H1 (cell line): ENCODE results near the gene PHOX2A. TPM values are rescaled to one million over a fixed set of nuclear protein-coding genes. Genes with fewer than 3 reads are reported as not detected.

Experiments
- CTCF ChIA-PET: fragments of 300-600 bp; sonication (Branson Sonifier 250); formaldehyde crosslinking; loops from one replicate; lab custom pipeline; 2021; ENCODE audit not compliant: partially characterized antibody; lab: Charles Lee
- POLR2A ChIA-PET: fragments of 300-600 bp; sonication (Branson Sonifier 250); formaldehyde crosslinking; loops from one replicate; lab custom pipeline; 2021; ENCODE audit warnings: inconsistent platforms; ENCODE audit not compliant: partially characterized antibody; lab: Charles Lee
- DNase-seq, 2 experiments: peaks; one replicate each; pipeline versions ENCODE4 v3.0.0 to v3.0.0-alpha.2; 2010 to 2022; ENCODE audit warnings: low spot score in 2 of 2, low read depth in 1 of 2, mixed read lengths in 1 of 2
- FAIRE-seq: peaks from 2 replicates; lab custom pipeline; 2011; peaks lifted over from hg19 to GRCh38; lab: Jason Lieb, UNC
- H2AFZ ChIP-seq: 2 replicates; pipeline ENCODE4 v1.8.1; 2012; ENCODE audit warnings: low read length, inconsistent platforms
- H2AK5ac ChIP-seq: 2 replicates; pipeline ENCODE4 v1.6.1; 2013; ENCODE audit warnings: low read depth, low read length
- H2BK120ac ChIP-seq: replicated peaks from 2 replicates; pipeline ENCODE3; 2013; ENCODE audit warnings: low read depth, low read length, inconsistent platforms
- H2BK12ac ChIP-seq: 2 replicates; pipeline ENCODE4 v1.6.1; 2013; ENCODE audit warnings: low read depth, low read length
- H2BK15ac ChIP-seq: 2 replicates; pipeline ENCODE4 v1.6.1; 2013; ENCODE audit warnings: low read length
- H2BK20ac ChIP-seq: 2 replicates; pipeline ENCODE4 v1.6.1; 2013; ENCODE audit warnings: low read length
- H2BK5ac ChIP-seq: 2 replicates; pipeline ENCODE4 v1.6.1; 2013; ENCODE audit warnings: low read depth, low read length
- H3K14ac ChIP-seq: 2 replicates; pipeline ENCODE4 v1.6.1; 2013; ENCODE audit warnings: inconsistent platforms; ENCODE audit not compliant: insufficient read length
- H3K18ac ChIP-seq: 2 replicates; pipeline ENCODE4 v1.6.1; 2013; ENCODE audit warnings: low read length; ENCODE audit errors: extremely low read depth
- H3K23ac ChIP-seq: 2 replicates; pipeline ENCODE4 v1.6.1; 2013; ENCODE audit warnings: inconsistent platforms; ENCODE audit not compliant: insufficient read length
- H3K23me2 ChIP-seq: 2 replicates; pipeline ENCODE4 v1.6.1; 2013; ENCODE audit warnings: low read depth, low read length
- H3K27ac ChIP-seq: 2 replicates; pipeline ENCODE4 v1.6.1; 2011; ENCODE audit warnings: low read depth, low read length, inconsistent platforms
- H3K27me3 ChIP-seq, 4 experiments: replicated peaks in 1 of 4; 1 replicate in 1 of 4; 2 replicates in 3 of 4; pipeline versions ENCODE4 v1.6.1 to v1.8.1; 2011 to 2013; ENCODE audit warnings: low read length in 3 of 4, mild to moderate bottlenecking in 3 of 4, inconsistent platforms in 2 of 4, mixed read lengths in 2 of 4, moderate library complexity in 1 of 4; ENCODE audit not compliant: control insufficient read depth in 3 of 4, insufficient read depth in 3 of 4; ENCODE audit errors: extremely low read depth in 1 of 4
- H3K36me3 ChIP-seq, 4 experiments: 2 replicates each; pipeline versions ENCODE4 v1.6.1 to v1.8.1; 2011 to 2013; ENCODE audit warnings: mild to moderate bottlenecking in 4 of 4, low read length in 3 of 4, moderate library complexity in 2 of 4, control low read depth in 1 of 4, inconsistent platforms in 1 of 4; ENCODE audit not compliant: insufficient read depth in 4 of 4, control insufficient read depth in 2 of 4
- H3K4ac ChIP-seq: replicated peaks from 2 replicates; pipeline ENCODE3; 2013; ENCODE audit warnings: low read length, low read depth, mixed read lengths, inconsistent platforms; ENCODE audit not compliant: insufficient read length
- H3K4me1 ChIP-seq, 4 experiments: replicated peaks in 1 of 4; 1 replicate in 1 of 4; 2 replicates in 3 of 4; pipeline versions ENCODE4 v1.6.1 to v1.8.1; 2011 to 2013; ENCODE audit warnings: low read length in 3 of 4, inconsistent platforms in 2 of 4, mixed read lengths in 1 of 4; ENCODE audit not compliant: insufficient read depth in 4 of 4, control insufficient read depth in 3 of 4
- H3K4me2 ChIP-seq, 2 experiments: 2 replicates each; pipeline versions ENCODE4 v1.6.1 to v1.8.1; 2011 to 2013; ENCODE audit warnings: low read depth in 2 of 2, low read length in 2 of 2, control low read depth in 1 of 2, inconsistent platforms in 1 of 2, mild to moderate bottlenecking in 1 of 2; ENCODE audit not compliant: insufficient read depth in 1 of 2
- H3K4me3 ChIP-seq, 4 experiments: fragments of 200-600, 300-600 bp in 1 of 4; sonication (generic), shearing (Covaris generic), sonication (Bioruptor Twin) in 1 of 4; 2 replicates each; pipeline versions ENCODE4 v1.5.1 to v1.8.1; 2011 to 2016; ENCODE audit warnings: low read length in 4 of 4, low read depth in 3 of 4, control low read depth in 2 of 4, inconsistent platforms in 2 of 4, mild to moderate bottlenecking in 2 of 4, mixed read lengths in 1 of 4, moderate library complexity in 1 of 4; ENCODE audit not compliant: insufficient read depth in 2 of 4; ENCODE audit errors: extremely low read depth in 1 of 4
- H3K56ac ChIP-seq: replicated peaks from 2 replicates; pipeline ENCODE3; 2013; ENCODE audit warnings: low read depth, mild to moderate bottlenecking, mixed read lengths, low read length, inconsistent platforms; ENCODE audit not compliant: insufficient read length
- H3K79me1 ChIP-seq: 2 replicates; pipeline ENCODE4 v1.6.1; 2013; ENCODE audit warnings: low read depth, low read length, control low read depth
- H3K79me2 ChIP-seq, 2 experiments: 2 replicates each; pipeline versions ENCODE4 v1.6.1 to v1.8.1; 2012 to 2013; ENCODE audit warnings: low read length in 2 of 2, mild to moderate bottlenecking in 2 of 2, inconsistent platforms in 1 of 2; ENCODE audit not compliant: insufficient read depth in 2 of 2, control insufficient read depth in 1 of 2
- H3K9ac ChIP-seq, 4 experiments: replicated peaks in 1 of 4; 1 replicate in 1 of 4; 2 replicates in 3 of 4; pipeline versions ENCODE4 v1.6.1 to v1.8.1; 2011 to 2013; ENCODE audit warnings: low read depth in 3 of 4, low read length in 3 of 4, control low read depth in 2 of 4, mild to moderate bottlenecking in 2 of 4, moderate library complexity in 2 of 4, inconsistent platforms in 1 of 4; ENCODE audit errors: extremely low read depth in 1 of 4
- H3K9me3 ChIP-seq, 2 experiments: 2 replicates each; pipeline versions ENCODE4 v1.6.1 to v1.8.1; 2012 to 2013; ENCODE audit warnings: mild to moderate bottlenecking in 2 of 2, moderate library complexity in 2 of 2, control low read depth in 1 of 2, inconsistent platforms in 1 of 2, low read depth in 1 of 2, low read length in 1 of 2, mixed read lengths in 1 of 2; ENCODE audit not compliant: insufficient read depth in 2 of 2
- H4K20me1 ChIP-seq, 2 experiments: replicated peaks in 1 of 2; 2 replicates each; pipeline versions ENCODE3 to v1.8.1; 2011 to 2013; ENCODE audit warnings: inconsistent platforms in 2 of 2, low read length in 2 of 2, mild to moderate bottlenecking in 1 of 2; ENCODE audit not compliant: insufficient read depth in 2 of 2, control insufficient read depth in 1 of 2
- H4K5ac ChIP-seq: 2 replicates; pipeline ENCODE4 v1.6.1; 2013; ENCODE audit warnings: low read length, low read depth, mixed read lengths, inconsistent platforms; ENCODE audit not compliant: insufficient read length
- H4K8ac ChIP-seq: 2 replicates; pipeline ENCODE4 v1.8.0; 2013; ENCODE audit warnings: mild to moderate bottlenecking, moderate library complexity, low read length, inconsistent platforms; ENCODE audit not compliant: insufficient read depth; ENCODE audit errors: extremely low read depth
- H4K91ac ChIP-seq: replicated peaks from 2 replicates; pipeline ENCODE3; 2013; ENCODE audit warnings: low read length, mixed read lengths, inconsistent platforms; ENCODE audit not compliant: insufficient read length
- CBX5 ChIP-seq: fragments of 300-800, 300-1000 bp; sonication (generic); IDR thresholded peaks from 2 replicates; pipeline ENCODE4 v1.7.1; 2016; ENCODE audit warnings: antibody characterized with exemption, low read length, low read depth
- SUZ12 ChIP-seq: fragments of 200-600 bp; sonication (generic); IDR thresholded peaks from 2 replicates; pipeline ENCODE4 v1.6.1; 2012; ENCODE audit warnings: mild to moderate bottlenecking, inconsistent platforms, low read length, moderate library complexity, mixed read lengths
- WGBS, 2 experiments: shearing (Covaris generic) in 1 of 2; methylation state at CpG; one replicate each; pipeline versions ENCODE4 v1.1.6 to v1.1.7; 2013 to 2015; ENCODE audit warnings: low lambda C conversion rate in 2 of 2, mixed read lengths in 2 of 2, inconsistent platforms in 1 of 2, low coverage in 1 of 2, missing lambda C conversion rate in 1 of 2; ENCODE audit not compliant: insufficient replicate concordance in 2 of 2, insufficient coverage in 1 of 2, insufficient read length in 1 of 2; ENCODE audit errors: extremely low coverage in 1 of 2, missing lambda C conversion rate in 1 of 2; 5-methylcytosine and 5-hydroxymethylcytosine counted together
- polyA plus RNA-seq, 7 experiments: library from polyadenylated mRNA; depleted of rRNA in 3 of 7; stranded (reverse) in 5 of 7; unstranded in 2 of 7; fragments of >200 nt in 5 of 7; fragments of 200-250 nt in 2 of 7; gene quantifications; 1 replicate in 5 of 7; 2 replicates in 1 of 7; 4 replicates in 1 of 7; pipeline versions ENCODE4 v1.2.1 to v1.2.3, GENCODE V29; 2011 to 2013; ENCODE audit warnings: missing spikeins in 2 of 7, mixed read lengths in 2 of 7
- total RNA-seq: library from RNA; stranded (reverse); fragmentation: NEBNext Ultra II Directional; extraction: Animal tissue kit (Norgen Biotek cat#: 25700); gene quantifications from 2 replicates; pipeline ENCODE4 v1.2.1, GENCODE V29; 2021

The PHOX2A gene
- total and polyA plus RNA-seq, 2 of the 8 experiments (the other 6 are each of a cell fraction or from before 2014, with no cell fraction given), result 0.67 TPM; not detected in 1

DNA sequence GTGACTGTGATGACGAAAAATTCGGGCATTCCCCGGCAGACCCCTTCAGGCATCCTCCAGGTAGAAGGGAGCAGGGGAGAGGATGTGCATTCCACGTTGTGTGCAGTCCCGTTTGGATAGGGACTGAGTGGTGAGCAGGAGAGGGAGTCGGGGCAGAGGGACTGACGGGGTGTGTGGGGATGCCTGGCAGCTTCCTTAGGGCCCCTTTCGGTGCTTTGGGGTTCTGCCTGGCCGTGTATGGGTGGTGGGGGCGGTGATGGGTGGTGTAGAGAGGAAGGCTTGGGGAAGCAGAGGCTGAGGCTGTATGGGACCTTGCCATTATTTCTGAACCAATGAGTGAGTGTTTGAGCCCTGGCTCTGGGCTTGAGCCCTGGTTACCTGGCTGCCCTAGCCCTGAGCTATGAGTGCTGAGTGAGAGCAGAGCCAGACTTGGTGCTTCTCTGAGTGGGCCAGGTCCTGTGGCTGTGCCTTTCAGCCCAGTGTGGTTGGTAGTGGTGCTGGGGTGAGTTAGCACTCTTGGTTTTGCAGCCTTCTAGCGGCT, 18.5 kb downstream of the PHOX2A start:
- Histone ChIP-seq H3K18ac (no peak overlapping the region; the same call in 1 of the 2 replicates), H3K4ac (peak overlapping the region; percentile 57), H4K20me1 (peaks cover 8 to 15% of the 10 kb centered on the region in 2 experiments), H3K14ac (no peak overlapping the region), H2AFZ (no peak overlapping the region), H3K9ac (peak overlapping the region in 3 of 4 experiments; percentile 27 to 55 (median 31); a peak in 5 of 7 replicates), H4K91ac (no peak overlapping the region), H3K9me3 (no peaks in the 10 kb centered on the region), H3K79me2 (peaks cover 0 to 11% of the 10 kb centered on the region in 2 experiments; a peak in 2 of 4 replicates), H2BK20ac (no peak overlapping the region), H2BK5ac (peak overlapping the region; percentile 60; the same call in 1 of the 2 replicates), H3K27me3 (no peaks in the 10 kb centered on the region), H4K5ac (no peak overlapping the region), H3K4me1 (peaks cover 10 to 11% (median 11%) of the 10 kb centered on the region in 4 experiments; a peak in 6 of 7 replicates), H3K23me2 (peaks cover 15% of the 10 kb centered on the region), H4K8ac (no peak overlapping the region; the same call in 1 of the 2 replicates), H2BK12ac (peak overlapping the region; percentile 87; the same call in 1 of the 2 replicates), H2AK5ac (0 out of 2 replicates have a peak overlapping the region, but pooled peaks have one; percentile 39), H3K23ac (no peak overlapping the region), H3K56ac (no peak overlapping the region), H3K27ac (no peak overlapping the region), H3K79me1 (peaks cover 10% of the 10 kb centered on the region), H2BK120ac (no peak overlapping the region), H3K4me2 (peak overlapping the region; percentile 84 to 95), H3K4me3 (peak overlapping the region; percentile 69 to 89 (median 84)), H2BK15ac (peak overlapping the region; percentile 92), H3K36me3 (peaks cover 8 to 24% (median 20%) of the 10 kb centered on the region in 4 experiments; a peak in 7 of 8 replicates)
- FAIRE-seq (no peak), DNase-seq (no peak)
- WGBS, 2 experiments, result 16% methylated on average over 11 of the region's 11 CpGs; no CpG with 5 or more reads in 1 of the 2 experiments
- CTCF ChIA-PET, result interaction anchor here (1.5 to 8.3 kb wide), 3 partner anchors 11 to 206 kb away, joined by 3 to 72 read pairs (median 15); no protein-coding TSS in a partner anchor
- POLR2A ChIA-PET, result interaction anchor here (1.1 to 9.9 kb wide), 8 partner anchors 12 to 205 kb away, joined by 3 to 160 read pairs (median 5); partner anchors contain the start of genes ANAPC15 and PHOX2A
- peak; percentile 22; the same call in 1 of the 2 replicates for TF ChIP-seq SUZ12
- no peak for TF ChIP-seq CBX5
